Uterus (tissue), 4 donors: ENCODE measurements around the gene ZYX. TPM values are rescaled to one million over a fixed set of nuclear protein-coding genes. Genes with fewer than 3 reads are reported as not detected.

Experiments
- DNase-seq, 2 donors: peaks; one replicate each; pipeline ENCODE4 v3.0.0-alpha.2; 2019 to 2020
- H3K27ac ChIP-seq, 2 donors: fragments of 200-600 bp; sonication (generic); 1 replicate in 1 of 2; 2 replicates in 1 of 2; pipeline ENCODE4 v1.5.1; 2016 to 2018
- H3K27me3 ChIP-seq, 2 donors: fragments of 200-600 bp; sonication (generic); one replicate each; pipeline ENCODE4 v1.5.1; 2018 to 2019; ENCODE audit warnings: control low read depth in 1 of 2
- H3K36me3 ChIP-seq, 2 donors: fragments of 200-600 bp; sonication (generic); one replicate each; pipeline ENCODE4 v1.5.1; 2019; ENCODE audit warnings: control low read depth in 1 of 2
- H3K4me1 ChIP-seq, 2 donors: fragments of 200-600 bp; sonication (generic); one replicate each; pipeline ENCODE4 v1.5.1; 2018 to 2019; ENCODE audit warnings: control low read depth in 1 of 2
- H3K4me3 ChIP-seq, 2 donors: fragments of 200-600 bp; sonication (generic); 1 replicate in 1 of 2; 2 replicates in 1 of 2; pipeline ENCODE4 v1.5.1; 2018 to 2019; ENCODE audit warnings: mild to moderate bottlenecking in 1 of 2
- H3K9me3 ChIP-seq, 2 donors: fragments of 200-600 bp; sonication (generic); one replicate each; pipeline ENCODE4 v1.5.1; 2019; ENCODE audit warnings: control low read depth in 1 of 2
- POLR2A ChIP-seq, 2 donors: fragments of 450-650 bp; IDR thresholded peaks; one replicate each; pipeline ENCODE4 v1.6.1; 2016; ENCODE audit warnings: antibody characterized with exemption in 2 of 2, mild to moderate bottlenecking in 1 of 2, moderate library complexity in 1 of 2
- intact Hi-C: fragments of 100-400 bp; cut with DNase I; formaldehyde crosslinking; loops from one replicate; pipeline ENCODE4 v1.15.1; 2023; ENCODE audit warnings: low total_unique reads
- total RNA-seq, 4 donors: library from RNA; depleted of rRNA in 3 of 4; stranded (reverse); fragments of >200 nt in 3 of 4; gene quantifications; one replicate each; pipeline versions ENCODE4 v1.1.0 to v1.2.4, GENCODE V29; 2014 to 2023
- TF ChIP-seq, protein P1 (sequence below), 4 experiments: fragments of 200-600 bp in 2 of 4; fragments of 450-650 bp in 2 of 4; sonication (generic) in 2 of 4; IDR thresholded peaks; one replicate each; pipeline ENCODE4 v1.5.1; 2016 to 2019; ENCODE audit warnings: antibody characterized with exemption in 4 of 4, mild to moderate bottlenecking in 2 of 4, moderate library complexity in 1 of 4
- donor health status: DM: yes; HTN: yes; CAD: no.

Gene ZYX
- total RNA-seq, 4 donors from 2014 or later, result 46.0 to 494 (median 95.9) TPM

DNA sequence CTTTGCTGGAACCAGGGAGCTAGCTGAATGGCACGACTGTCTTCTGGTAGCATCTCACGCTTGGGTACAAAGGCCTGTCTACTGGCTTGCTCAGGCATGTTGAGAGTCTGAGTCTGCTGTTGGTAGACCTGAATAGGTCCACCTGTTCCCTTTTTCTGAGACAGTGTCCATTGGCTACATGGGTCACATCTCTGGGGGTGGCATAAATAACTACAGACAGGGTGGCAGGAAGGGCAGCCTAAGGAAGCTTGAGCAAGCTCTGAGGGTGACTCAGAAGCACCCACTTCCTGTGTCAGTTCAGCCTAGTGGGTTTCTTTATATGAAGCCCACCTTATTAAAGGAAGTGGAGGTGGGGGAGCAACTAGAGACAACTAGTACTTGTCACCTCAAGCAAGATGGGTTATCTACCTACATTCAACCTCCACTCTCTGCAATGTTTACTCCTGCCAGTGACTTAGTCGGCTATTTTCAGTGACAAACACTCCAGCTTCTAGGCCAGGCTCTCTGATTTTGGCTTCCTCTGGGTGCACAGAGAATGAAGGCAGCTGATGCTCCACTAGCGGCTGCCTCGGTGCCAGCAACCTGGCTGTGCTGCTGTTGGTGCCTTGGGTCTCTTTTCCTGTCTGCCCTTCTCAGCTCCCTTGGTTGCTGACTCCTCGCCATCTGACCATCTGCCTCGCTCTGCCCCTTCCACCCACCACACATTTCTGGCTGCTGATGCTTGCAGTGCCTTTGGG lies 5.7 kb upstream of the ZYX start:
- Histone ChIP-seq H3K27ac (peak overlapping the region in 1 of 2 donors; percentile 5), H3K36me3 (no peaks in the 10 kb centered on the region), H3K4me3 (no peak overlapping the region), H3K9me3 (no peaks in the 10 kb centered on the region), H3K4me1 (no peaks in the 10 kb centered on the region), H3K27me3 (no peaks in the 10 kb centered on the region)
- intact Hi-C loops, result no loop called here
- TF ChIP-seq, protein P1, sequence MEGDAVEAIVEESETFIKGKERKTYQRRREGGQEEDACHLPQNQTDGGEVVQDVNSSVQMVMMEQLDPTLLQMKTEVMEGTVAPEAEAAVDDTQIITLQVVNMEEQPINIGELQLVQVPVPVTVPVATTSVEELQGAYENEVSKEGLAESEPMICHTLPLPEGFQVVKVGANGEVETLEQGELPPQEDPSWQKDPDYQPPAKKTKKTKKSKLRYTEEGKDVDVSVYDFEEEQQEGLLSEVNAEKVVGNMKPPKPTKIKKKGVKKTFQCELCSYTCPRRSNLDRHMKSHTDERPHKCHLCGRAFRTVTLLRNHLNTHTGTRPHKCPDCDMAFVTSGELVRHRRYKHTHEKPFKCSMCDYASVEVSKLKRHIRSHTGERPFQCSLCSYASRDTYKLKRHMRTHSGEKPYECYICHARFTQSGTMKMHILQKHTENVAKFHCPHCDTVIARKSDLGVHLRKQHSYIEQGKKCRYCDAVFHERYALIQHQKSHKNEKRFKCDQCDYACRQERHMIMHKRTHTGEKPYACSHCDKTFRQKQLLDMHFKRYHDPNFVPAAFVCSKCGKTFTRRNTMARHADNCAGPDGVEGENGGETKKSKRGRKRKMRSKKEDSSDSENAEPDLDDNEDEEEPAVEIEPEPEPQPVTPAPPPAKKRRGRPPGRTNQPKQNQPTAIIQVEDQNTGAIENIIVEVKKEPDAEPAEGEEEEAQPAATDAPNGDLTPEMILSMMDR (IDR thresholded peaks at IDR 0.05), result no peak
- TF ChIP-seq POLR2A (IDR thresholded peaks at IDR 0.05), result no peak
- no peak for DNase-seq

DNA sequence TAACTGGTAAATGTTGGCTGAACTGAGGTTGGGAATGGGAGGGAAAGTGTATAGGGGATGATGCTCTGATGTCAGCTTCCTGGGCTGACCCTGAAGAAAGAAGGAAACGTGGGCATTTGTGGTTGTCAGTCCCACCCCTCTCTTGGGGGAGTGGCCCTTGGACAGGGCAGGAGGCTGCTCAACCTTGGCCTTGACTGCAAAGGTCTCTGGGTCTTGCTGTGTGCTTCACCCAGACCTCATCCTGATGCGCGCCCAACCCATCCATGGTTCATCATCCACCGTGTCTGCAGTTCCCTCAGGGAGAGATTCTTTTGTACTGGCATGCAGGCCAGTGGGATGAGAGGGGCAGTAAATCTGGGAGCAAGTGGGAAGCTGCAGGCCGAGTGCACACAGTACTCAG lies 4.7 kb upstream of the ZYX start:
- intact Hi-C loops, result no loop called here
- Histone ChIP-seq H3K4me1 (no peaks in the 10 kb centered on the region), H3K9me3 (no peaks in the 10 kb centered on the region), H3K4me3 (no peak overlapping the region), H3K36me3 (no peaks in the 10 kb centered on the region), H3K27ac (no peak overlapping the region), H3K27me3 (no peaks in the 10 kb centered on the region)
- TF ChIP-seq, protein P1 (IDR thresholded peaks at IDR 0.05), result no peak
- no peak for TF ChIP-seq POLR2A (IDR thresholded peaks at IDR 0.05)
- DNase-seq, result no peak

DNA sequence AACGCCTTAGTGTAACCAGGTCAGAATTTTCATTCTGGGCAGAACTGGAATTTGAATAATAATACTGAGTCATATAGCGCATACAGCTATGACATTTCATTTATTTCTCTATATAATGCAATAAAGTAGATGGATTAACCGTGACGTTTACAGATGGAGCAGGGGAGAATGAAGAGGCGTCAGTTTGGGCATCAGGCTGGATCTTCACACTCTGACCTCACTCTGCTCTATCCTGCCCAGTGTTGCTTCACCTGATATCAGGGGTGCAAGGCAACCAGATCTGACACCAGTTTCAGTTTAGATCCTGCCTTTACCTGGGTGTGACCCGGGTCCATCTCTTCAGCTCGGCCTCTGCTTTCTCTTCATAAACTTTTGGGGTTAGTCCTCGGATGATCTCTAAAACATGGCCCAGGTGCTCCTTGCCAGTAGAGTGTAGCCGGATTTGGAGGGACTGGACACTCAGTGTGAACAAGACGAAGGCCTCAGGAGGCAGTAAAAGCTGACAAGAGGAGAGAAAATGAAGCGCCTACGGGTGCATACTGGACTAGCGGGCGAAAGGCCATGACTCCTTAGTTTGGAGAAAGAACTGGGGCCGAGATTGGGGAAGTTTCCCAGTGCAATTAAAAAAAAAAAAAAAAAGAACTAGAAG lies 1.4 kb upstream of the ZYX start:
- DNase-seq, result no peak
- peaks cover 0 to 10% of the 10 kb centered on the region in 2 donors for H3K4me1 ChIP-seq
- H3K9me3 ChIP-seq, result no peaks in the 10 kb centered on the region
- TF ChIP-seq, protein P1 (IDR thresholded peaks at IDR 0.05), result no peak
- no peak for TF ChIP-seq POLR2A (IDR thresholded peaks at IDR 0.05)
- H3K36me3 ChIP-seq, result no peaks in the 10 kb centered on the region
- intact Hi-C loops, result no loop called here
- H3K4me3 ChIP-seq, result peak overlapping the region; percentile 75 to 99
- no peaks in the 10 kb centered on the region for H3K27me3 ChIP-seq
- H3K27ac ChIP-seq, result peak overlapping the region; percentile 98 to 99

DNA sequence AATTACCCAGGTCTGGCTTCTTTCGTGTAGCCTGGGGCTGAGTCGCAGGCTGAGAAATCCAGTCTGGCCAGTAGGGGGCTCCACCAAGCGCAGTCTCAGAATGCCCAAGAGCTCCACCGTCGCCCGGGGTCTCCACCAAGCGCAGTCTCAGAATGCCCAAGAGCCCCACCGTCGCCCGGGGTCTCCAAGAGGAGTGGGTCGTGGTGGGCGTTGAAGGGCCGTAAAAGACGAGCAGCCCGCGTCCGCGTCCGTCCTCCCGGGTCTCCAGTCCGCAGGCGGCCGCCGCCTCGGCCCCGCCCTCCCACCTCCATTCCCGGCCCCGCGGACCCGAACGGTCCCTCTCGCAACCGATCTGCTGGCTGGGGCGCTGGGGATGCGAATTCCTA lies 892 bp upstream of the ZYX start:
- intact Hi-C loops, result no loop called here
- peaks cover 0 to 10% of the 10 kb centered on the region in 2 donors for H3K4me1 ChIP-seq
- no peak for TF ChIP-seq POLR2A (IDR thresholded peaks at IDR 0.05)
- TF ChIP-seq, protein P1 (IDR thresholded peaks at IDR 0.05), result peak; percentile 83 to 92 (median 87)

More for the DNA sequence above, 892 bp upstream of the ZYX start:
- Histone ChIP-seq H3K9me3 (no peaks in the 10 kb centered on the region), H3K4me3 (peak overlapping the region; percentile 75 to 99), H3K27me3 (no peaks in the 10 kb centered on the region), H3K36me3 (no peaks in the 10 kb centered on the region), H3K27ac (peak overlapping the region; percentile 98 to 99)
- DNase-seq, result peak; percentile 92
